ELR (cell line): ENCODE measurements around the gene DUSP21.
A peak's percentile ranks its signal among the peaks of the same experiment; 100 is the strongest.
"Not testable (repeated sequence)": the region's sequence is repeated elsewhere in the genome, so short reads cannot be mapped to it uniquely, and the experiment has no call there.

Experiments used
- DNase-seq: peaks from one replicate; pipeline ENCODE4 v3.0.0-alpha.2; 2015; ENCODE audit warnings: low read depth

DUSP21 gene

DNA sequence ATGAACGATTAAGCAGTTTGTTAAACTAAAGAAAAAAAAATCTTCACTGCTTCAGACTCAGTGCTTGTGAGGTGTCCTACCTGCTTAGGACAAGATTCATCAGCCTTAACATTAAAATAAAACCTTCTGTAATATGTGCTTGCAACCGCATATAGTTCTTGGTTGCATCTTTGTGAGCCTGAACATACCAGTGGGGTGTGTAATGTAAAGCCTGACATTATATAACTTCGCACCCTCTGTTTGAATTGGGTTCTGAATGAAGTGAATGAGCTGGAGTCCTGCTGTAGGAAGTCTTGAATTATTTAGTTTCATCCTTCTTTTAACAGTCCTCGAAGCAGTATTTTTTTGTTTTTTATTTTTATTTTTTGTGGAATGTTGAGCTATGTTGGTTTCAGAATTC lies 32.3 kb downstream of the DUSP21 start:
- peak; percentile 56 for DNase-seq

- no peak for DNase-seq
These were observed 32.9 kb downstream of the DUSP21 start for GRCh38 chrX:44876767-44877166.

DNA sequence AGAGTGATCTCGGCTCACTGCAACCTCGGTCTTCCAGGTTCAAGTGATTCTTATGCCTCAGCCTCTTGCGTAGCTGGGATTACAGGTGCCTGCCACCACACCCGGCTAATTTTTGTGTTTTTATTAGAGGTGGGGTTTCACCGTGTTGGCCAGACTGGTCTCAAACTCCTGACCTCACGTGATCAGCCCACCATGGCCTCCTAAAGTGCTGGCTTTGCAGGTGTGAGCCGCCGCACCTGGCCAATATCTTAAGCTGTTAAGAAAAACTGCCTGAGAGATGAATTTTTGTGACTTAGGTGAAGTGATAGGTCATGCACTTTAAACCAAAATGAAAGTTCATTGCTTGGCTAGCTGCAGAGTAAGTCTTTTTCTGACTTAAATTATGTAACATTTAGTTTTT lies 35.0 kb downstream of the DUSP21 start:
- DNase-seq, result no peak

DNA sequence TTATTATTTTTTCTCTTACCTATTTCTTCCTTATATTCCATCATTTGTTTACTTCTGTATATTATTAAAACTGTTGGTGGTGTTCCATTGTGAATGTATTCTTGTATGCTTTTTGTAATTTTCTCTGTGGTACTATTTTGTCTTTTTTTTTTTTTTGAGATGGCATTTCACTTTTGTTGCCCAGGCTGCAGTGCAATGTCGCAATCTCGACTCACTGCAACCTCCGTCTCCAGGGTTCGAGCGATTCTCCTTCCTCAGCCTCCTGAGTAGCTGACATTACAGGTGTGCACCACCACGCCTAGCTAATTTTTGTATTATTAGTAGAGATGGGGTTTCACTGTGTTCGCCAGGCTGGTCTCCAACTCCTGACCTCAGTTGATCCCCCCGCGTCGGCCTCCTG lies 37.7 kb downstream of the DUSP21 start:
- DNase-seq, result no peak

DNA sequence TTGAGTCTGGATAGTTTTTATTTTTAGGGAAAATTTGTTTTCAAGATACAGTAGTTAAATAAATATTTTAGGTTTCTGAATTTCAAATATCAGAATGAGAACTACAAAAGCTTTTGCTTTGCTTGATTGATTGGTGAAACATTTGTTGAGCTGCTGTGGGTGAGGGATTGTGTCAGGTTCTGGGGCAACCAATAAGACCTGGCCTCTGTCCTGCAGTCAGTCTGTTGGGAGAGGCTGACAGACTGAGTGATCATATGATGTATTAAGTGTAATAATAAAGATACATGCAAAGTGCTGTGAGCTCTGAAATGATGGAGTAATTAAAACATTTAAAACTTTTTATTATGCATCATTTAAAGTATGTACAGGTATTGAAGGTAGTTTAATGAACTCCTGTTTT lies 38.8 kb downstream of the DUSP21 start:
- no peak for DNase-seq

GRCh38 chrX:44884944-44885343 lies 41.1 kb downstream of the DUSP21 start:
- DNase-seq, result no peak

DNA sequence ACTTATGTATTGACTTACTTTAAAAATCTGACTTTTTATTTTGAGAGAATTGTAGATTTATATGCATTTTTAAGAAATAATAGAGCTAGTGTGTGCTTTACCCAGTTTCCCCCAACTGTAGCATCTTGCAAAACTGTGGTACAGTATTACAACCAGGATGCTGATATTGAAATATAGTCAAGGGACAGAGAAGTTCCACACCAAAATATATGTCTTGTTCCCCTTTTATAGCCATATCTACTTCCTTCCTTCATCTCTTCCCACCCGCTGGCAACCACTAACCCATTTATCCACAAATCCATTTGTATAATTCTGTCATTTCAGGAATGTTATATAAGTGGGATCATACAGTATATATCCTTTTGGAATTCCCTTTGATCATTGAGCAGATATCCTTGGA lies 46.0 kb downstream of the DUSP21 start:
- no peak for DNase-seq

- no peak for DNase-seq
These were observed 46.4 kb downstream of the DUSP21 start for GRCh38 chrX:44890247-44890646.

- not testable (repeated sequence) for DNase-seq
These were observed 46.9 kb downstream of the DUSP21 start for GRCh38 chrX:44890687-44891086.

DNA sequence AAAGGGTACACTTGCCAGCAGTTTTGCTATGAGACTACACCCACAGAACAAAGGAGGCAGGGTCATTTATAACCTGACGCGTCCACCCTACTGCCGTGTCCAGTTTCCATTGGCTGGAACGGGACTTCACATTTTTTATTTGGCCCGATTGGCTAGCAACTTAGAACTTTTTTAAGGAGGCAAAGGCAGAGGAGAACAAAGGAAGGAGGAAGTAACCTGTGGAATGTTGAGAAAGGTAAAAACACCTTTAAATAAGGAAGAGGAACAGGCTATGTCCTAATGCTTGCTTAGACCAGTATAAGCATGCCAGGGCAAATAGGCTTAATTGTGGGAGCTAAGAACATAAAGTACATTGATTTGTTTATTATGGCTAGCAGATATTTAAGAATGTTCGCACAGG lies 47.8 kb downstream of the DUSP21 start:
- no peak for DNase-seq
